ENCODE data around the gene PAK3.

The PAK3 gene

GRCh38 chrX:111095974-111096895 is at the start of gene PAK3:
Gene PAK3 (plus strand): TSS chrX:111096191. CDS start chrX:111123104, 26,913 bp downstream.
- in situ Hi-C loops (cut with HindIII; ENCODE audit: low sequenced_read_pairs) = no loop called here

GRCh38 chrX:111047575-111047974 is 48.4 kb upstream of the PAK3 start:
- in situ Hi-C loops (cut with HindIII; ENCODE audit: low sequenced_read_pairs) = no loop called here

DNA sequence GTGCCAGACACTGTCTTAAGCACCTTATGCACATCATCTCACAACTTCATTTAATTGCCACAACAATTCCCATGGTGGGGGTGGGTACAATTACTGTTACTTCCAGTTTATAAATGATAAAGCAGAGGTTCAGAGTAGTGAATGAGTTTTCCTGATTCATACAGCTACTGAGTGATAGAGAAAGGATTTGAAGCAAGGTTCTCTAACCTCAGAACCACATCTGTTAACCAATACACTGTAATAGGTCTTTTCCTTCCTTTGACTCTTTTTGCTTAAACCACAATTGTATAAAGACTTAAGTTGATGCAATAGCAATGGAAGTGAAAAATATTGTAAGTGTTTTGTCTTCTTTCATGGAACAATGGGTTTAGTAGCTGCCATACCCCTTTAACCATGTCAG is 43.5 kb upstream of the PAK3 start:
- in situ Hi-C loops (cut with HindIII; ENCODE audit: low sequenced_read_pairs) = no loop called here

- in situ Hi-C loops (cut with HindIII; ENCODE audit: low sequenced_read_pairs) = no loop called here
These were observed 24.3 kb upstream of the PAK3 start for GRCh38 chrX:111071542-111072277.

- in situ Hi-C loops (cut with HindIII; ENCODE audit: low sequenced_read_pairs) = no loop called here
These were observed 12.9 kb upstream of the PAK3 start for GRCh38 chrX:111083081-111083480.

DNA sequence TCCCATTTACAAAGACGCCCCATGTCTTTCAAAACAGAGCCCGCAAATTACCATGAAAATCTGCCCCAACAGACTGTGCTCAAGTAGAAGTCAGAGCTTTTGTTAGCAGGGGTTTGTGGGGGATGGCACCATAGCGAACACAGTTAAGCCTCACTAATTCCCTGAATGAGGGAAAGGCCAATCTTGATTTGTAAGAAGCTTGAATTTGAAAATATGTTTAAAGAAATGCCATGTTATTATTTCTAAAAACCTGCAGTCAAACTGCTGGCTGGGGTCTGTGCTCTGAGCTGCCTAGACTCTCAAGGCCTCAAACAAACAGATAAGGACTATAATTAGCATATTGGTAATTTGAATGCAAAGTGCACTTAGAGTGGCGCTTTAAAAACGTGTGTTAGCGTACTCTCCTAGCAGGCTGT is 9.4 kb upstream of the PAK3 start:
- in situ Hi-C loops (cut with HindIII; ENCODE audit: low sequenced_read_pairs) = no loop called here

GRCh38 chrX:111088628-111089027 is 7.4 kb upstream of the PAK3 start:
- in situ Hi-C loops (cut with HindIII; ENCODE audit: low sequenced_read_pairs) = no loop called here

- in situ Hi-C loops (cut with HindIII; ENCODE audit: low sequenced_read_pairs) = no loop called here
These were observed 5.5 kb upstream of the PAK3 start for GRCh38 chrX:111090458-111090857.

GRCh38 chrX:111098874-111099273 is 2.9 kb downstream of the PAK3 start:
- in situ Hi-C loops (cut with HindIII; ENCODE audit: low sequenced_read_pairs) = no loop called here

GRCh38 chrX:111100191-111100590 is 4.2 kb downstream of the PAK3 start:
- in situ Hi-C loops (cut with HindIII; ENCODE audit: low sequenced_read_pairs) = no loop called here

GRCh38 chrX:111101580-111101979 is 5.6 kb downstream of the PAK3 start:
- in situ Hi-C loops (cut with HindIII; ENCODE audit: low sequenced_read_pairs) = no loop called here

DNA sequence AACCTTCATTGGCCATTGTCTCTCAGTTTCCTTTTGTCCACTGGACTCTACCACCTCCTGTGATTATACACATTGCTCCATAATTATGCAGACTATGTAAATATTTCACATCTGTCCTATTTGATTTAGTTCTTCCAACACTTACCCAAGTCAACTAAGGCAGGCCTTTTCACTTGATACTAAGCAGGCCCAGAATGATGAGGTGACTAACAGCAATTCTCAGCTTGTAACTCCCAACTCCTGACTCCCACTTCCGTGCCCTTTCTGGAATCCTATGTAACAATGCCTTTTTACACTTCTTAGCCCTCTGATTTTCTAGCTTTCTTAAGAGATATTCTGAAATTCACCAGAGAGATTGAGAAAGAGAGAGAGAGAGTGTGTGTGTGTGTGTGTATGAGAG is 6.6 kb downstream of the PAK3 start:
- in situ Hi-C loops (cut with HindIII; ENCODE audit: low sequenced_read_pairs) = no loop called here

- in situ Hi-C loops (cut with HindIII; ENCODE audit: low sequenced_read_pairs) = no loop called here
These were observed 7.3 kb downstream of the PAK3 start for GRCh38 chrX:111103246-111103645.

- in situ Hi-C loops (cut with HindIII; ENCODE audit: low sequenced_read_pairs) = no loop called here
These were observed 14.2 kb downstream of the PAK3 start for GRCh38 chrX:111110098-111110775.

GRCh38 chrX:111114806-111115205 is 18.8 kb downstream of the PAK3 start:
- in situ Hi-C loops (cut with HindIII; ENCODE audit: low sequenced_read_pairs) = no loop called here

- in situ Hi-C loops (cut with HindIII; ENCODE audit: low sequenced_read_pairs) = no loop called here
These were observed 20.7 kb downstream of the PAK3 start for GRCh38 chrX:111116666-111117065.

DNA sequence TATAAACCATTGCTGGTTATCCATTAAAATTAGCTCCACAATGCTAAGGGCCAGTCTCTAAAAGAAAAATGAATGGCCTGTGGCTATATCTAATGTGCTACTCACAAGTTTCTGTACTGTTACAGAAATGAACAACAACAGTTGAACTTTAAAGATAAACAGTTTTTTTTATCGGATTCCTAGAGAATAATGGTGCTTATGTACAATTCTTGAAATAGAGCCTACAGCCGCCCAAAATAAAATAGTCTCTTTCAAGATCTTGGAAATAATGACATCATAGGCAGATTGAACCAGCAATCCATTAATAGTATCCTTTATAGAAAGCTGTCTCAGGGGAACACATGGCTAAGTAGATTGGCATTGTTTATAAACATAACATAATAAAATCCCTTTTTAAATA is 23.4 kb downstream of the PAK3 start:
- in situ Hi-C loops (cut with HindIII; ENCODE audit: low sequenced_read_pairs) = no loop called here

- in situ Hi-C loops (cut with HindIII; ENCODE audit: low sequenced_read_pairs) = no loop called here
These were observed 27.1 kb downstream of the PAK3 start for GRCh38 chrX:111123125-111123524.

- in situ Hi-C loops (cut with HindIII; ENCODE audit: low sequenced_read_pairs) = no loop called here
These were observed 27.7 kb downstream of the PAK3 start for GRCh38 chrX:111123606-111124179.

DNA sequence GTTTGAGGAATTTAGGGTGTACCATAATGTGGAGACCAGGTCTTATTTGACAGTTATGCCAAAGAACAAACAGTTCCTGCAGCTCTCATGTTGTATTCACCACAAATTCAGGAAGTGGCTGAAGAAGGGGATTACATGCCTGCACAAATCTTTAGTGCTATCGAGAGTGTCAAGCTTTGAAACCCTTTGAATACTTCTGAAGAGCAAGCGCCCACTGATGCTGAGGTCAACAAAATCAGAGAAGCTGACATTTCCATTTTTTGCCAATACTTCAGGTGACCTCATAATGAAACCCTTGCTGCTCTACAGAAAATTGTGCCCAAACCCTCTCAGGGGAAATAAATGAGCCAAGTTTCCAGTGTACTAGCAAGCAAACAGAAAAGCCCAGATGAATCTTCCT is 28.4 kb downstream of the PAK3 start:
- in situ Hi-C loops (cut with HindIII; ENCODE audit: low sequenced_read_pairs) = no loop called here

- in situ Hi-C loops (cut with HindIII; ENCODE audit: low sequenced_read_pairs) = no loop called here
These were observed 31.0 kb downstream of the PAK3 start for GRCh38 chrX:111127038-111127437.
